Skeletal muscle cell (primary cell): ENCODE measurements around the gene CNIH2.

Experiments used
- DNase-seq: peaks from one replicate; pipeline ENCODE4 v3.0.0-alpha.2; 2010; ENCODE audit warnings: low read depth
- H3K4me3 ChIP-seq: 2 replicates; pipeline ENCODE4 v1.5.1; 2011; ENCODE audit warnings: low read depth, mild to moderate bottlenecking, control low read depth, low read length, moderate library complexity

The CNIH2 gene

DNA sequence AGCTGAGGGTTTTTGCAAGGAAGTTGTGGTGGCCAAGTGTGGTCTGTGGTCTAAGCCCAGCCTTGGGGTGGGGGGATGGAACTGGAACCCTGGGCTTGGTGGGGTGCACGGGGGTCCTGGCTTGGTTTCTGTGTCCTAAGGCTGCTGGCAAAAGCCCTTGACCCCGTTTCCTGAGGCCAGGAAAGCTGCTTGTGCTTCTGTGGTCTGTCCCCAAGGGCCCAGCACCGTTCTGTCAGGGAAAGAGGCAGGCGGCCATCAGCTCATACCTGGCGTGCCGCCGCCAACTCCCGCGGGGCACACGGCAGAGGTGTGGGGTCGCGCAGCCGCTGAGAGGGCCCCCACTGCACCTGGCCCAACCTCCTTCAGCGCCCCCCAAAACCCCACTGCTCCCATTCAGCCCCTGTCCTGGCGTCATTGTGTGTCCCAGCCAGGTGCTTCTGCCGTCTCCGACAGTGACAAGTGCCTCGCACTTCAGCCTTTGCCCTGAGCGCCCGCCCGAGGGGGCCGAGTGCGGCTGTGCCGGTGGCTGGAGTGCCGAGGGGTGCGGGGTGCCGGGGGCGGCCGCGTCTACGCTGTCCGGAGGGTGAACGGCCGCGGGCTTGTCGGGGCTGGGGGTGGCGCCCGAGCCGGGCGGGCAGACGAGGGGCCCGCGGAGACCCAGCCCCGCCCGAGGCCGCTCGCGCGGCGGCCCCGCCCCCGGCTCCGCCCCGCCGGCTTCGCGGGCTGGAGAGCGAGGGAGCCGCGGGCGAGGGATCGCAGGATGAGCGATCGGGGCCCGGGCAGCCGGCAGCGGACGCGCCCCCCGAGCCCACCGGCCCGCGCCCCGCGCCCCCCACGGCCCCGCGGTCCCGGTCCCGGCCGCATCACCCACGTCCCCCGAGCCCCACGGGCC lies at the start of gene CNIH2:
TSS of gene CNIH2 (plus strand) at position 705 of the 892 bp plus-strand sequence. CDS start 282 bp downstream, outside the sequence.
- DNase-seq = no peak
- H3K4me3 ChIP-seq = peak within 1 kb of the TSS; percentile 38

DNA sequence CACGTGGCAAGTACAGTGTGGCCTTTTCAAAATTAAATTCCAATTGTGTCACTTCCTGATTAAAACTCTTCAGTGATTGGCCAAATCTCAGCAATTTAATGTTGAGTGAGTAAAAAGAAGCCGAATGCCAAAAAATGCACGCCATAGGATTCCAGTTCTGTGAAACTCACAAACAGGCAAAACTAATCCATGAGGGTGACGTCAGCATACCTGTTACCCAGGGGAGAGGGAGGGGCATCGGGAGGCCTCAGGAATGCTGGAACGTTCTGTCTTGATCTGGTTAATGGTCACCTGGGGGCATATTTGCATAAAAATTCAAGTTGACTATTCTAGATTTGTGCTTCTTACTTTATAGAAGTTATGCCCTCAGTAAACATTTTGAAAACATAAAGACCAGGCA lies 49.5 kb upstream of the CNIH2 start:
- DNase-seq = no peak
- no peak overlapping the region for H3K4me3 ChIP-seq

DNA sequence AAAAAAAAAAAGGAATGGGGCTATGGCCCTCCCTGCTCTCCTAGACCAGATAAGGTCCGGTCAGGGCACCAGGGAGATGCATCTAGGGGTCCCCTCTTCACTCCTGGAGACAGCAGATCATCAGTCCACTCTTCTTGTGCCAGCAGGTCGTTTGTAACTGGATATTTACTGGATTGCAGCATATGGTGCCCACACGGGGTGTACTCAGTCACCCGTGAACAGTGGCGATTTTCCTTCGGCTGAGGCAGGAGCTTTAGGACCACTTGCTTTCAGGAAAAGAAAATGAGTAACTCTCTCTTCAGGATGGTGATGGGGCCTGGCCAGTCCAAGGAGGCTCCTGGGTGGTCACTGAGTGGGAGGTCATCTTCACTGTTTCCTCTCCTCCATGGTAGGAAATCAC lies 47.8 kb upstream of the CNIH2 start:
- no peak overlapping the region for H3K4me3 ChIP-seq
- no peak for DNase-seq

DNA sequence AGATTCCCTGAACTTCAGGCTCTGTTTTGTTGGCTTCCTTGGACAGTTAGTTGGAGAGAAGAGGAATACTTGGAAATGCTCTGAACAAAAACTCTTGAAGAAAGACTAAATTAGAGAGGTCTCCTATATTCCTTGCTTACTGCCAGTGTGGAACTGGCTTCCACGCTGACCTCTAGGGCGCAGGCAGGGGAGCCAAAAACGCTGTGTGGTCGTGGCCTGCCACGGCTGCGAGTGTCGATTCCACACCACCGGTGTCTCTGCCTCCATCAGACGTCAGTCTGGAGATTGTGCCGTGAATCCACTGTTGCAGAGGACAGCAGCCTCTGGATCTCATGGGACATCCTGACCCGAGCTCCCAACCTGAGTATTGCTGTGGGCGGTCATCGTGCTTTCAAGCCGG lies 47.0 kb upstream of the CNIH2 start:
- no peak for DNase-seq
- no peak overlapping the region for H3K4me3 ChIP-seq

DNA sequence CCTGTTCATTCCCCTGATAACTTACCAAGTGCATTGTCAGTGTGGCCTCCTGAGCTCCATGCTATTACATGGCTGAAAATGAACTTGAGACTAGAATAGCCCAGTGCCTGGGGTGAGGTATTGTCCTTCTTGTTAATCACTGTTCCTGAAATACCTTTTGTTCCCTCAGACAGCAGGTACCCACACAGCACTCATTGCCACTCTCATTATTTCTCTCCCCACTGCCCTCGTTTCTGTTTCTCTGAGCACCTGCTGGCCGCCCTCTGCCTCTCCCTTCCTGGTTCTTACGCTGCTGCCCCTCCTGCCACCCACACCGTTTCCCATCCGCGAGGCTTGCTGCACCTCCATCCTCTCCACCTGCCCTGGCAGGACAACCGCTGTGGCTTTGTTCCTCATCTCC lies 46.4 kb upstream of the CNIH2 start:
- no peak overlapping the region for H3K4me3 ChIP-seq
- DNase-seq = no peak

DNA sequence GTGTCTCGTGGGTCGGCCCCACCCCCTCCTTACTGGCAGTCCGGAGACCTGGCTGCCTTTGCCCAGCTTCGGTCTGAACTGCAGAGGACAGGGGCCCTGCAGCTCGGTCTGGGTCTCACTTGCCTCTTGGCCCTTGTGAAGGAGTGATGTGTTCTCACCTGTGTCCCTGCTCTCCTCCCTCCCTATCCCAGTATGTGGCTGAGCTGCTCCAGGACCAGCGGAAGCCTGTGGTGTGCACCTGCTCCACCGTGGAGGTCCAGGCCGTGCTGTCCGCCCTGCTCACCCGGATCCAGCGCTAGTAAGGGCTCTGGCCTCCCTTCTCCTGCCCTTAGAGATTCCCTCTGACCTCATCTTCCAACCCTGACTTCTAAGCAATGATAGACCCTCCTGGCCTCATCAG lies 45.2 kb upstream of the CNIH2 start:
- no peak for DNase-seq
- no peak overlapping the region for H3K4me3 ChIP-seq

DNA sequence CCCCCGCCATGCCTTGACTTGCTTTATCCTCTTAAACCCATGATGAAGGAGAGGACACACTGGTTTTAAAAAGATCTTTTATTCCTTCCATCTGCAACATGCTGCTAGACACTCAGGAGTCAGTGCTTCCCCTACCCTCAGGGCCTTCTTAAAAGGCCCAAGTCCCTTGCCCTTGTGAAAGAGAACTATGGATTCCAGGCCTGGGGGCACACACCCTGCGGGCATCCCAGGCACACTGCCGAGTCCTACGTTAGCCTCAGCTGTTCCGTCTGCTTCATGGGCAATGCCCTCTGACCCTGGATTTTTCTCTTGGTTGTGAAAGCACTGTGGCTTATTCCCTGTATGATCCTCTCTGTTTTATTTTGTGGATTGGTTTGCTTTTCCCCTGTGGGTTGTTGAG lies 44.7 kb upstream of the CNIH2 start:
- DNase-seq = no peak
- H3K4me3 ChIP-seq = no peak overlapping the region

DNA sequence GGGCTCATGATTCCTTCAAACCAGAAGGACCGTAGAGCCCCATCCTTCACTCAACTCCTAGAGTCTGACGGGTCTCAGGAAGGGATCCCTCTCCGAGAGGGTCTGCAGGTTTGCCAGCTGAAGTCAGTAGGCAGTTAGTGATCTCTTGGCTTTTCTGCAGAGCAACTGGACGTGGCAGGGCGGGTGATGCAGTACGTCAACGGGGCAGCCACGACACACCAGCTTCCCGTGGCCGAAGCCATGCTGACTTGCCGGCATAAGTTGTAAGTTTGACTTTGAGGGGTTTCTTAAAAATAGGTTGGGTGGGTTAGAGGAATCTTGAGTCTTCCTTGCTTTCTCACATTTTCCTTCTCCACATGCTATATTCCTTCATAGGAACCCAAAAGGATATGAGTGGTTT lies 42.8 kb upstream of the CNIH2 start:
- no peak for DNase-seq
- no peak overlapping the region for H3K4me3 ChIP-seq

DNA sequence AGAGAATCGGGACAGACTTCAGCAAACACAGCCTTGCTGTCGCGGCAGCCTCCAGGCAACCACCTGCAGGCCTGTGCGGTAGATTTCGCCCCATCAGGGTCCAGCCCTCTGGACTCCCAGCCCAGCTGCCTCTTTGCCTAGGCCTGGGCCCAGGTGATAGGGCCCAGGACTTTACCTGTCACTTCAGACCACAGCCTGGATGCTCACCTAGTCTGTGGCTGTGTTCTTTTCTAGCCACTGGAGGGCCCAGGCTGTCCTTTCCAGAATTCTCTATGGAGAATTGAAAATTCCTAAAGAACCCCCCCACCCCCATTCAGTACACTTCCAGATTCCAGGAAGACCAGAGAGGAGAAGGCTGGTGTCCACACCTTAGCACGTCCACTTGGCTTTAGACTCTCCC lies 40.1 kb upstream of the CNIH2 start:
- H3K4me3 ChIP-seq = no peak overlapping the region
- no peak for DNase-seq

DNA sequence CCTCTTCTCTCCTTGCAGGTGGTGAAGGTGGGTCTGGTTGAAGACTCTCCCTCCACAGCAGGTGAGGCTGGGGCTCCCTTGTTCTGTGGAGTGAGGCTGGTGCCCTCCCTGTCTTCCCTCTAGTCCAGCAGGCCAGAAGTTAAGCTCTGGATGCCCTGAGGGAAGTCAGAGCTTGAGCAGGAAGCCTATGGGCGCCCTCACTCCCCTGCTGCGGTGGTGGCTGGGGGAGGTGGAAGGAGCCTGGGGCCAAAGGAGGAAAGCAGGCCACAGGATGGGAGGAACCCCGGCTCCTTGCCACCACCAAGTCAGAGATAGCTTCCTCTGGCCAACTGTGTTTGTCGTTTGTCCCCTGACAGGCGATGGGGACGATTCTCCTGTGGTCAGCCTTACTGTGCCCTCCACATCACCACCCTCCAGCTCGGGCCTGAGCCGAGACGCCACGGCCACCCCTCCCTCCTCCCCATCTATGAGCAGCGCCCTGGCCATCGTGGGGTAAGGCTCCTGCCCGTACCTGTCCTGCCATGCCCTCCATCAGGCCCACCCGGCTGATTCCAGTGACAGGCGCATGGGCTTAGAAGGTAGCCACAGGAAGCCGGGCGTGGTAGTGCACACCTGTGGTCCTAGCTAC lies 39.1 kb upstream of the CNIH2 start:
- no peak overlapping the region for H3K4me3 ChIP-seq
- DNase-seq = no peak

DNA sequence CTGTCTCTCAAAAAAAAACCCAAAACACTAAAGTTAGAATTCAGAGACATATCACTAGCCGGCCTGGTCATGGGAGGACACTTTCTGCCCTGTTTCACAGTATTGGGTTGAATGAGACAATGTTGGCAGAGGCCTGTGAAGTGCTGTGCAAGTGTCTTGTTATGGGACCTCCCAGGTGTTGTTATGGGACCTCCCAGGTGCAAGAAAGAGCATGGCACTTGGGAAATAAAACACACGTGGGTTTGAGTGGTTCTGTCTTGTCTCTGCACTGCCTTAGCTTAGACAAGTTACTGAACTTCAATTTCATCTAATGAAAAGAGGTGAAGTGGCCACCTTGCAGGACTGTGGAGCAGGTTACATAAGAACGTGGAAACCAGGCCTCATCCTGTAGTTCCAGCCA lies 38.5 kb upstream of the CNIH2 start:
- H3K4me3 ChIP-seq = no peak overlapping the region
- DNase-seq = no peak

DNA sequence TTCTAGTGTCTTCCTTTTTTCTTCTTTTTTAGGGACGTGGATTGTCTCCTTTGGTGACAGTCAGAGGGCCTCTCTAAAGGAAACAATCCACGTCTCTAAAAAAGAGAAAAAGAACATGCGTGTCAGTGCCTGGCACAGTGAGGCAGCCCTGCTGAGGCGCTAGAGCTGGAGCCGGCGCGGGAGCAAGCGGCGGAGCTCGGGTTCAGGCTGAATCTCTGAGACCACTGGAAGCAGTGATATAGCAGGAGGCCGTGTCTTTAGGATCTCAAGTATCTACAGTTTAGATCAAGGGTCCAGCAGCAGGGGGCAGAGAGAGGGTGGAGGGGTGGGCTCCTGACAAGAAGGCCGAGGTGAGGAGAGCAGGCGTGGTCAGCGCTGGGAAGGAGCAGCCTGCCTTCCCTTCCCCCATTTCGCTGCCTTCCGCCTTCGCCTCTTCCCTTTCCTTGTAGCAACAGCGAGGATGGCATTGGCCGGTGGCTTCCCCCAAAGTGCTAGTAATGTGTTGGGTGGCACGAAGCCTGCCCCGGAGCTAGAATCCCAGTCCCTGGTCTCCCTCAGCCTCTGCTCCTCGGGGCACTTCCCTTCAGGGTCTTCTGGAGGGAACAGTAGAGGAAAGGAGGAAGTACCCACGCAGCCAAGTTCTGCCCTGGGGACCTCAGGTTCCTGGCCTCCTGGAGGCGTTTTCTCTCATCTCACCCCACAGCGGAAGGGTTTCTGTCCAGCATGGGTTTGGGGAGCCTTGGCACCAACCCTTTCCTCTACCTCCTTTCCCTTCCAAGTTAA lies 37.8 kb upstream of the CNIH2 start:
- no peak overlapping the region for H3K4me3 ChIP-seq
- DNase-seq = no peak

DNA sequence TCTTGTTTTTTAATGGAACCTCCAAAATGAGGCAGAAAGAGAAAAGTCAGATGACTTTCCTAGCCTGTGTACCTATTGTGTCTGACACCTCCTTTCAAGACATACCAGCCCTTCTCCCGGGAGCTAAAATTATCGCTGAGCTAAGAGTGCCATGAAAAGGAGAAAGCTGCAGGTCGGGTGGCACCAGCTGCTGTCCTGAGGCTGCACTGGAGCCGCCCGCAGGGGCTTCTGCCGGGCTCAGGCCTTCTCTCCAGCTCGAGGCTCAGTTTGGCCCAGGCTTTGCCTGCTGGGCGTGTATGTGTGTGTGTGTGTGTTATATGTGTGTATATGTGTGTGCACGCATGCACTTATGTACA lies 37.2 kb upstream of the CNIH2 start:
- H3K4me3 ChIP-seq = no peak overlapping the region
- DNase-seq = no peak

DNA sequence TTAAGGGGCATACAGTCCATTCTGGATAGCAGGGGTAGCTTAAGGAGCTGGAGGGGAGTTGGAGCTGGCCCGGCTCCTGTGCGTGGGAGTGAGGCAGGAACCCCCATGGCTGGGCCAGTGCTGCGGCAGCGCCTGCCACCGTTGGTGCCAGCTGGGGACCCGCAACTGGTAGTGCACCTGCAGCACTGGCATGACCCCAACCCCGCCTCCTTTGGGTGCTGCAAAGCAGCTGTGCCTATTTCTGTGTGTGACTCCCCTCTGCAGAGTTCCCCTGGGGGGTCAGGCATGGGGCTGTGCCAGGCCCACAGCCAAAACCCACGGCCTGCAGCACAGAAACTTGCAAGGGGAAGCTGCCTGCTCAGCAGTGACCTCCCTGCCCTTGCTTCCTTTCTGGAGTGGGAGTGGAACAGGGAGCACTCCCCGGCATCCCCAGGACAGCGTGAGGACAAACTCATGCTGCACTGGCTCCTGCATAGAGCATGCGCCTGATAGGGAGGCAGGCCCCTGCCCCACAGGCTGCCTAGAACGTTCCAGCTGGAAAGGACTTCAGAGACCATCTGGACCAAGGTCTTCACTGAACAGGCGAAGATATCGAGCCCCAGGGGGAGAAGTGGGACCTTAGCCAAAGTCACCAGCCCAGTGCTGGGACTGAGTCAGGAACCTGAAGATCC lies 35.7 kb upstream of the CNIH2 start:
- no peak overlapping the region for H3K4me3 ChIP-seq
- DNase-seq = no peak

DNA sequence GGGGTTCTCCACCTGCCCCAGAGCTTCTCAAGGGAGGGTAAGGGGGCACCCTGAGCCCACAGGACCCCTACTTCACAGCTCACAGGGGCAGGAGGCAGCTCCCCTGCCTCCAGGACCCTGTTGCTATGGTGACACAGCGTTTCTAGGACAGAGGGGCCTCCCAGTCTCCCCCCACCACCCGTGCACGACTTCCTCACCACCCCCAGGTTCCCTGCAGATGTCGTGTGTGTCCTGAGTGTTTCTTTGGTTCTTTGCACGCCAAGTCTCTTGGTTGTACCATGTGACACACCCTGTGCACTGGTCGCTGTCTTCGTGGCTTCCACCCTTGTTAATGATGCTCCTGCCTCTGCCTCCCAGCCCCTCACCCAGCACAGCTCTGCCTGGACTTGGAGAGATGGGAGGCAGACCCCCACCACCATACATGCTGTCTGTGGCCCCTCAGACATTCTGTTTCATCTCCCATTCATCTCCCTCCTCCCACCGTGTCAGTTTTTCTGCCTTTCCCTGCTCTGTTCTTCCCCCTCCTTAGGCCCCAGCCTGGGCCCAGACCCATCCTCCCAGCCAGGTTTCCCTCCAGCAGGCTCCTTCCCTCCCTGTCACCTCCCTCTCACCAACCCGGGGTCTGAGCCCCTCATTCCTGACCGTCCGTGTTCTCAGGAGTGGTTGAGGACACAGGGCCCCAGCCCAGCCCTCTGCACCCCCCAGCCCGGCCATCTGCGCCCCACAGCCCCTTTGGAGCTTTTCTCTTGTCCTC lies 34.0 kb upstream of the CNIH2 start:
- no peak overlapping the region for H3K4me3 ChIP-seq
- no peak for DNase-seq

DNA sequence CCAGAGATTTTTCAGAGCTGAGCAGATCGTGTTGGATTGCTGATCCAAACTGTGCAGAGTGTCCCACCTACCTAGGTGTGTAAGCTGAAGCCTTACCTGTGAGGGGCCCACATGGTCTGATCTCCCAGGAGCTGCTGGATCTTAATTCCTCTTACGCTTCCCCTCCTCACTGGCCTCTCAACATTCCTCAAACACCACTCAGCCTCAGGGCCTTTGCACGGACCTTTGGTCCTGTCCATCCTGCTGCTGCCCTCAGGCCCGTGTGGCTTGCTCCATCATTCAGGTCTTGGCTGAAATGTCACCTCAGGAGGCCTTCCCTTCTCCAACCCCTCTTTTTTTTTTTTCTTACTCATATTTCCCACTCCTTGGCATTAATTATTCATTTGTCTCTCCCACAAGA lies 30.7 kb upstream of the CNIH2 start:
- H3K4me3 ChIP-seq = no peak overlapping the region
- no peak for DNase-seq

DNA sequence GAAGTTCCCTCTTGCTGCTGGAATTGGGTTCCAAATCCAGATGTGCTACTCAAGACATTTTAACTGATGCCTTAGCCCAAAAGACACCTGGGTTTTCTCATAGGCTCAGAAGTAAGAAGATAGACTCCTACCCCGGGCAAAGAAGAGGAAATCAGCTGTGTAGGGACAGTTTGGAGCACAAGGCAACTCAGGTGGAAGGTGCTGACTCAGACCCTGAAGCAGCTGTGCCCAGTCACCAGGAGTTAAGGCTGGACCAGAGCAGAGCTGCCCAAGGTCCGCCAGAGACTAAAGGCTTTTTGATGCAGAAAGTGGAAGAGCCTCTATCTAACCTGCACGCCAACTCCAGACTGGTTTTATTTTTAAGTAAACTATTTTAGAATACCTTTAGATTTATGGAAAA lies 30.2 kb upstream of the CNIH2 start:
- no peak overlapping the region for H3K4me3 ChIP-seq
- DNase-seq = no peak

DNA sequence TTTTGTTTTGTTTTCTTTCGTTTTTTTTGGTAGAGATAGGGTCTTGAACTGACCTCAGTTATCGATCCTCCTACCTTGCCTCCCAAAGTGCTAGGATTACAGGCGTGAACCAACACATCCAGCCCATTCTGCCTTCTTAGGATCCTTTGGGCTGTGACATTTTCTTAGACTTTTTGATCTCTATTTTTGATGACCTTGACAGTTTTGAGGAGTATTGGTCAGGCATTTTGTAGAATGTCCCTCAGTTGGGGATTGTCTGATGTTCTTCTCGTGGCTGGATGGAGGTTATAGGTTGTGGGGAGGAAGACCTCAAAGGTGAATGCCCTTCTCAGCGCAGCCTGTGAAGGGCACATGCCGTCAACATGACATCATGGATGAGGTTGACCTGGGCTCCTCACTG lies 29.1 kb upstream of the CNIH2 start:
- DNase-seq = no peak

DNA sequence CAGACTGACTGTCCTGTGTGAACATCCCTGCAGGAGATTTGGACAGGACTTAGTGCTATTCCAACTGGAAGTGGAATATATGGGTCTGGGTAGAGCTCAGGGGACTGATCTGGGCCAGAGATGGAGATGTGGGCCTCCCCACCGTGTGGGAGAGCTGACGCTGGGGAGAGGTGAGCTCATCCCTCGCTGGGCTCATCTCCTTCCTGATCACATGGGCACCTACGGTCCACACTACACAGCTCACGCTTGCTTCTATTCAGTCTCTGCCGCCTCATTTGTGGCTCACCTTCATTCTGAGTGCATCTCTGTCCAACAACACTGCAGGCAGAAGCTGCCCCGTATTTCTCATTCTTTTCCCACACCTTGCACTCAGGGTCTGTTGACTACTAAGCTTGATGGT lies 26.2 kb upstream of the CNIH2 start:
- no peak overlapping the region for H3K4me3 ChIP-seq
- DNase-seq = no peak

More for the DNA sequence above, 29.1 kb upstream of the CNIH2 start:
- no peak overlapping the region for H3K4me3 ChIP-seq
